Parathyroid adenoma (tissue), 2 donors: ENCODE measurements around the gene LRRC26.

Experiments
- H2AFZ ChIP-seq: fragments of 300-600 bp; sonication (generic); one replicate; pipeline ENCODE4 v1.7.0; 2017; ENCODE audit warnings: antibody characterized with exemption, mild to moderate bottlenecking
- H3K27ac ChIP-seq: fragments of 300-600 bp; sonication (generic); one replicate; pipeline ENCODE4 v1.7.0; 2017
- H3K27me3 ChIP-seq: fragments of 300-600 bp; sonication (generic); one replicate; pipeline ENCODE4 v1.7.0; 2017; ENCODE audit warnings: low read length; ENCODE audit not compliant: control insufficient read depth, insufficient read depth
- H3K36me3 ChIP-seq: fragments of 300-600 bp; sonication (generic); one replicate; pipeline ENCODE4 v1.7.0; 2017; ENCODE audit warnings: low read length; ENCODE audit not compliant: control insufficient read depth, insufficient read depth
- H3K4me1 ChIP-seq: fragments of 300-600 bp; sonication (generic); one replicate; pipeline ENCODE4 v1.7.0; 2017; ENCODE audit warnings: control low read depth
- H3K4me2 ChIP-seq: fragments of 300-600 bp; sonication (generic); one replicate; pipeline ENCODE4 v1.7.0; 2017; ENCODE audit warnings: low read length
- H3K4me3 ChIP-seq: fragments of 300-600 bp; sonication (generic); one replicate; pipeline ENCODE4 v1.7.0; 2017; ENCODE audit warnings: low read depth, low read length
- H3K79me2 ChIP-seq: fragments of 300-600 bp; sonication (generic); one replicate; pipeline ENCODE4 v1.7.0; 2017; ENCODE audit warnings: control low read depth
- H3K9ac ChIP-seq: fragments of 300-600 bp; sonication (generic); one replicate; pipeline ENCODE4 v1.7.0; 2017; ENCODE audit warnings: mild to moderate bottlenecking
- H3K9me3 ChIP-seq: fragments of 300-600 bp; sonication (generic); one replicate; pipeline ENCODE4 v1.7.0; 2017; ENCODE audit warnings: low read length; ENCODE audit not compliant: control insufficient read depth
- TF ChIP-seq, protein P1 (sequence below): fragments of 300-600 bp; sonication (generic); IDR thresholded peaks from one replicate; pipeline ENCODE4 v1.7.0; 2017; ENCODE audit warnings: antibody characterized with exemption, mild to moderate bottlenecking
- donor health status: primary hyperparathyroidism.

Gene LRRC26

DNA sequence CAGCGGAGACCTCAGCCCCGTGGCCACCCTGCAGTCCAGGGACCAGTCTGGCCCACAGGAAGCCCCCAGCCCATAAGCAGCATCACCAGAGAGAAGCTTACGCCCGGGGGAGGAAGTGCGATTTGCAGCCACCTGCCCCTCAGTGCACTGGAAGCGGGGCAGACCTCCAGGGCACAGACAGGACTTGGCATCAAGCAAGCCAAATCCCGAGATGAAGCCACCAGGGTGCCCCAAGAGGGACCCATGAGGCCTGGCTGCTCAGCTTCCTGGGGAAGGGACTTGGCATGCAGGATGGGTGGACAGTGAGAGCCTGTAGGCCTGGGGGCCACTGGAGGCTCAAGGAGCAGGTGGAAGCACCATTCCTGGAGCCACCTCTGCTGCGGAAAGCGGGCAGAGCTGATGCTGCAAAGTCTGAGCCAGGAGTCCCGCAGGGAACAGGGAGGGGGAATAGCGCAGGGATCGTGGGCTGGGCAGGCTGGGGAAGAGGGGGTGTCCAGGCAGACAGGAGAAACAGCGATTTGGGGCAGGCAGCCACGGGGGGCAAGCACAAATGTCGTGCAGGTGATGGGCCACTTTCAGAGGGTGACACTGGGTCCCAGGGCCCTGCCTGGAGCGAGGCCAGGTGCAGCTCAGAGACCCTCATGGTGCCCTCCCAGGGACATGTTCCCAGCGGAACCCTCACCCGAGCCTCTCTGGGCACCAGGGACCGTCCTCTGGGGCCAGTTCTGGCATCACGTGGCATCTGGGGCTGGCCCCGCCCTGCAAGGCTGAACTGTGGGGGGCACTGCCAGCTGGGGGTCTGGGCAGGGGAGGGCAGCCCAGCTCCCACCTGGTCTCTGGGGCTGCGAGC, 3.2 kb downstream of the LRRC26 start:
- TF ChIP-seq, protein P1, sequence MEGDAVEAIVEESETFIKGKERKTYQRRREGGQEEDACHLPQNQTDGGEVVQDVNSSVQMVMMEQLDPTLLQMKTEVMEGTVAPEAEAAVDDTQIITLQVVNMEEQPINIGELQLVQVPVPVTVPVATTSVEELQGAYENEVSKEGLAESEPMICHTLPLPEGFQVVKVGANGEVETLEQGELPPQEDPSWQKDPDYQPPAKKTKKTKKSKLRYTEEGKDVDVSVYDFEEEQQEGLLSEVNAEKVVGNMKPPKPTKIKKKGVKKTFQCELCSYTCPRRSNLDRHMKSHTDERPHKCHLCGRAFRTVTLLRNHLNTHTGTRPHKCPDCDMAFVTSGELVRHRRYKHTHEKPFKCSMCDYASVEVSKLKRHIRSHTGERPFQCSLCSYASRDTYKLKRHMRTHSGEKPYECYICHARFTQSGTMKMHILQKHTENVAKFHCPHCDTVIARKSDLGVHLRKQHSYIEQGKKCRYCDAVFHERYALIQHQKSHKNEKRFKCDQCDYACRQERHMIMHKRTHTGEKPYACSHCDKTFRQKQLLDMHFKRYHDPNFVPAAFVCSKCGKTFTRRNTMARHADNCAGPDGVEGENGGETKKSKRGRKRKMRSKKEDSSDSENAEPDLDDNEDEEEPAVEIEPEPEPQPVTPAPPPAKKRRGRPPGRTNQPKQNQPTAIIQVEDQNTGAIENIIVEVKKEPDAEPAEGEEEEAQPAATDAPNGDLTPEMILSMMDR, result no peak
- Histone ChIP-seq H3K79me2 (no peaks in the 10 kb centered on the region), H3K4me1 (no peaks in the 10 kb centered on the region), H3K36me3 (no peaks in the 10 kb centered on the region), H3K27me3 (peaks cover 16% of the 10 kb centered on the region), H2AFZ (no peak overlapping the region), H3K9me3 (no peaks in the 10 kb centered on the region), H3K4me2 (no peak overlapping the region), H3K4me3 (no peak overlapping the region), H3K27ac (no peak overlapping the region), H3K9ac (no peak overlapping the region)

GRCh38 chr9:137165250-137165836, 4.5 kb downstream of the LRRC26 start:
- Histone ChIP-seq H3K9me3 (no peaks in the 10 kb centered on the region), H3K4me1 (no peaks in the 10 kb centered on the region), H3K4me3 (no peak overlapping the region), H3K36me3 (no peaks in the 10 kb centered on the region), H3K4me2 (no peak overlapping the region), H3K27me3 (peaks cover 16% of the 10 kb centered on the region), H3K9ac (no peak overlapping the region), H3K79me2 (no peaks in the 10 kb centered on the region), H2AFZ (no peak overlapping the region), H3K27ac (no peak overlapping the region)
- TF ChIP-seq, protein P1, result no peak

- Histone ChIP-seq H3K4me3 (no peak overlapping the region), H3K27me3 (peaks cover 15% of the 10 kb centered on the region), H3K9ac (no peak overlapping the region), H3K4me2 (no peak overlapping the region), H2AFZ (no peak overlapping the region), H3K9me3 (no peaks in the 10 kb centered on the region), H3K27ac (no peak overlapping the region), H3K36me3 (no peaks in the 10 kb centered on the region), H3K79me2 (no peaks in the 10 kb centered on the region), H3K4me1 (no peaks in the 10 kb centered on the region)
- TF ChIP-seq, protein P1, result no peak
These were observed 5.2 kb downstream of the LRRC26 start for GRCh38 chr9:137164370-137165249.

- TF ChIP-seq, protein P1, result no peak
- Histone ChIP-seq H3K4me3 (no peak overlapping the region), H3K27me3 (peaks cover 13% of the 10 kb centered on the region)
These were observed 6.0 kb downstream of the LRRC26 start for GRCh38 chr9:137163805-137164204.

More at GRCh38 chr9:137163805-137164204, 6.0 kb downstream of the LRRC26 start:
- H3K9ac ChIP-seq, result no peak overlapping the region
- H3K27ac ChIP-seq, result no peak overlapping the region
- no peaks in the 10 kb centered on the region for H3K36me3 ChIP-seq
- no peaks in the 10 kb centered on the region for H3K79me2 ChIP-seq
- H3K9me3 ChIP-seq, result no peaks in the 10 kb centered on the region
- H3K4me1 ChIP-seq, result no peaks in the 10 kb centered on the region
- no peak overlapping the region for H2AFZ ChIP-seq
- H3K4me2 ChIP-seq, result no peak overlapping the region
